Right atrium auricular region (tissue), 2 donors: ENCODE results near the gene NALCN. TPM values are rescaled to one million over a fixed set of nuclear protein-coding genes. Genes with fewer than 3 reads are reported as not detected.

Experiments
- DNase-seq: peaks from one replicate; pipeline ENCODE4 v3.0.0-alpha.2; 2019; ENCODE audit warnings: low spot score
- H3K27ac ChIP-seq, 2 donors: fragments of 200-600 bp; sonication (generic); 1 replicate in 1 of 2; 2 replicates in 1 of 2; pipeline ENCODE4 v1.5.1; 2016 to 2019
- H3K27me3 ChIP-seq, 2 donors: fragments of 200-600 bp; sonication (generic); one replicate each; pipeline versions ENCODE4 v1.5.1 to v1.6.0; 2017 to 2019
- H3K36me3 ChIP-seq: fragments of 200-600 bp; sonication (generic); one replicate; pipeline ENCODE4 v1.5.1; 2016
- H3K4me1 ChIP-seq, 2 donors: fragments of 200-600 bp; sonication (generic); one replicate each; pipeline versions ENCODE4 v1.5.1 to v1.6.0; 2017 to 2019
- H3K4me3 ChIP-seq, 2 donors: fragments of 200-600 bp; sonication (generic); 1 replicate in 1 of 2; 2 replicates in 1 of 2; pipeline ENCODE4 v1.5.1; 2017 to 2019; ENCODE audit warnings: mild to moderate bottlenecking in 1 of 2, moderate library complexity in 1 of 2
- H3K9me3 ChIP-seq, 2 donors: fragments of 200-600 bp; sonication (generic); one replicate each; pipeline ENCODE4 v1.5.1; 2019
- CTCF ChIP-seq, 2 donors: fragments of 200-600 bp; sonication (generic); IDR thresholded peaks; one replicate each; pipeline ENCODE4 v1.5.1; 2019; ENCODE audit warnings: antibody characterized with exemption in 2 of 2
- total RNA-seq, 2 donors: library from RNA; depleted of rRNA; stranded (reverse); fragments of >200 nt; gene quantifications; one replicate each; pipeline ENCODE4 v1.1.0, GENCODE V29; 2016

NALCN gene
- total RNA-seq, 2 donors from 2014 or later: 6.2 to 21.1 TPM

GRCh38 chr13:101453784-101454201, 37.5 kb upstream of the NALCN start:
- Histone ChIP-seq H3K27ac (peak overlapping the region in 1 of 2 donors; percentile 36), H3K9me3 (no peaks in the 10 kb centered on the region), H3K36me3 (no peaks in the 10 kb centered on the region), H3K27me3 (no peaks in the 10 kb centered on the region), H3K4me1 (no peaks in the 10 kb centered on the region), H3K4me3 (peak overlapping the region; percentile 39 to 51)
- peak in 1 of 2 donors; percentile 61 for TF ChIP-seq CTCF (IDR thresholded peaks at IDR 0.05)
- no peak for DNase-seq

GRCh38 chr13:101452519-101453485, 36.5 kb upstream of the NALCN start, which contains the start of gene ITGBL1:
Gene ITGBL1, plus strand, starts transcription at chr13:101452675. Its CDS starts 159 bp downstream, at chr13:101452834.
- DNase-seq: no peak
- no peak for TF ChIP-seq CTCF (IDR thresholded peaks at IDR 0.05)
- H3K27ac ChIP-seq: peak within 1 kb of the TSS in 1 of 2 donors; percentile 36
- no peaks in the 10 kb centered on the region for H3K36me3 ChIP-seq
- H3K4me1 ChIP-seq: no peaks in the 10 kb centered on the region
- peak within 1 kb of the TSS; percentile 39 to 51 for H3K4me3 ChIP-seq
- H3K9me3 ChIP-seq: no peaks in the 10 kb centered on the region
- H3K27me3 ChIP-seq: no peaks in the 10 kb centered on the region

DNA sequence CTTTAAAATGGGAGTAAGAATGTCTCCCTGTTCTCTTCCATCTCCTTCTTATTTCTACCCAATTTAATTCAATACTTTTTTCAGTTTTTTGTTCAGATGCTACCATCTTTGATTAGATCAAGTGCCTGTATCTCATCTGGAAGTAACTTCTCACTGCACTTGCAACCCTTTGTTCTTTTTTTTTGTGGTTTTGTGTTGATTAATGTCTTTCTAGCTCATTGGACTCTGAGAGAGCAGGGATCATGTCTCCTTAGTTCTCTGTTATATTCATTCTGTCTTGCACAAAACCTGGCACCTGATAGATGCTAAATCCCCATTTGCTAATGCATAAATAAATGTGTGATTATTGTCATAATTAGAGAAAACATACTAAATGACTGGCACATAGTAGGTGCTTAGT, 35.3 kb upstream of the NALCN start:
- Histone ChIP-seq H3K4me1 (no peaks in the 10 kb centered on the region), H3K27me3 (no peaks in the 10 kb centered on the region), H3K27ac (no peak overlapping the region), H3K36me3 (no peaks in the 10 kb centered on the region), H3K9me3 (no peaks in the 10 kb centered on the region), H3K4me3 (no peak overlapping the region)
- no peak for TF ChIP-seq CTCF (IDR thresholded peaks at IDR 0.05)
- DNase-seq: no peak

- no peak for TF ChIP-seq CTCF (IDR thresholded peaks at IDR 0.05)
- no peaks in the 10 kb centered on the region for H3K4me1 ChIP-seq
- no peak overlapping the region for H3K27ac ChIP-seq
- no peaks in the 10 kb centered on the region for H3K27me3 ChIP-seq
- H3K4me3 ChIP-seq: no peak overlapping the region
- H3K36me3 ChIP-seq: no peaks in the 10 kb centered on the region
- H3K9me3 ChIP-seq: no peaks in the 10 kb centered on the region
- DNase-seq: no peak
Observed at GRCh38 chr13:101450749-101451130, 34.4 kb upstream of the NALCN start.

- Histone ChIP-seq H3K36me3 (no peaks in the 10 kb centered on the region), H3K27me3 (no peaks in the 10 kb centered on the region), H3K4me1 (no peaks in the 10 kb centered on the region), H3K4me3 (no peak overlapping the region), H3K9me3 (no peaks in the 10 kb centered on the region), H3K27ac (no peak overlapping the region)
- no peak for DNase-seq
- TF ChIP-seq CTCF (IDR thresholded peaks at IDR 0.05): no peak
Observed at GRCh38 chr13:101449790-101450748, 33.8 kb upstream of the NALCN start.
